HG02884 (cell line): Measurements from ENCODE around the gene FUZ.

Experiments used
- ATAC-seq: cut with Tn5 transposase; IDR thresholded peaks from one replicate; pipeline ENCODE4 v1.9.1; 2021; ENCODE audit warnings: mild to moderate bottlenecking, moderate library complexity; ENCODE audit not compliant: unreplicated experiment

The FUZ gene

GRCh38 chr19:49807904-49808675 is 5.0 kb downstream of the FUZ start:
- no peak for ATAC-seq

DNA sequence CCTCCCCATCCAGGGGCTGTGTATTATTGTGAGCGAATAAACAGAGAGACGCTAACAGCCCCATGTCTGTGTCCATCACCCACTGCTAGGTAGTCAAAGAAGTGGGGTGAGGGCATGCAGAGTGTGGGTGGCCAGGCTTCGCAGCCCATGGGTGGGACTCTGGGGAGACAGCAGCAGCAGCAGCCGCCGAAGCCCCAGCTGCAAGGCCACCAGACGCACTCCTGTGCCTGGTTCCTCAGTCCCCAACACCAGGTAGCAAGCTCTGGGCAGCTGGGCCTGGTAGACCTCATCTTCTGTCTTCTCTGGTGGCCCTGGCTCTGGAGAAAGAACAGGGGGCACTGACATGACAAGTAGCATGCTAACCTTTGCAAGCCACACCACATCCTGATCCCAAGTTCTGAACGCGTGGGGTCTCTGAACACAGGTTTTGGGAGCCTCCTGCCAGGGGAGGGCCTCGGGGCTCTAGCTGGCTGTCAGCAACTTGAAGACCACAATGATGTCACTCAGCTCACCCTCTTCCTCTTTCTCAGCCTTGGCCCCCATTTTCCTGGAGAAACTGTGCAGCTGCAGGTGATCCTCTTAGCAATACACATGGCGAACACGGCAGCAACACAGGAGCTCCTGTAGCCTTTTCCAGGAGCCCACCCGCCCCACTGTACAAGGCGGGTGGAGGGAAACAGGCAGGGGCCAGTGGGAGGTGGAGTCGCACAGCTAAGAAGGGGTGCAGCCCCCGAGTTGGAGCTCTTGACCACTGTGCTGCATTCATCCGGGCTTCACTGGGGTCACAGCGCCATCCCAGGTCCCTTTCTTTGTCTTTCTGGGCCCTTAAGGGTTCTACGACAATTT is 5.8 kb downstream of the FUZ start:
- ATAC-seq, result no peak

- no peak for ATAC-seq
These were observed 6.5 kb downstream of the FUZ start for GRCh38 chr19:49806620-49806959.

GRCh38 chr19:49805822-49806619 is 7.1 kb downstream of the FUZ start:
- no peak for ATAC-seq

DNA sequence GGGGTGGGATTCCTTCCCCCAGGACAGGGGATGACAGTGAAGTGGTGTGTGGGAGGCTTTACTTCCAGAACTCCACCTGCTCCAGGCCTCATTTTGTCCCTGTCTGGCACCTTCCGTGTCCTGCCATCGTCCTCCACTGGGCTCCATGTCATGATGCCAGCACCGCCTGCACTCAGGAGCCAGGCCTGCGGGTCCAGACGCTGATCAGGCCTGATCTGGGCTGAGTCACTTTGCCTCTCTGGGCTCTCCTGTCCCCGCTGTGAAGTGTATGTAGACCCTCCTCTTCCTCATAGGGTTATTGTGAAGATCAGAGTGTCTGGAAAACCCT is 9.6 kb downstream of the FUZ start:
- no peak for ATAC-seq

DNA sequence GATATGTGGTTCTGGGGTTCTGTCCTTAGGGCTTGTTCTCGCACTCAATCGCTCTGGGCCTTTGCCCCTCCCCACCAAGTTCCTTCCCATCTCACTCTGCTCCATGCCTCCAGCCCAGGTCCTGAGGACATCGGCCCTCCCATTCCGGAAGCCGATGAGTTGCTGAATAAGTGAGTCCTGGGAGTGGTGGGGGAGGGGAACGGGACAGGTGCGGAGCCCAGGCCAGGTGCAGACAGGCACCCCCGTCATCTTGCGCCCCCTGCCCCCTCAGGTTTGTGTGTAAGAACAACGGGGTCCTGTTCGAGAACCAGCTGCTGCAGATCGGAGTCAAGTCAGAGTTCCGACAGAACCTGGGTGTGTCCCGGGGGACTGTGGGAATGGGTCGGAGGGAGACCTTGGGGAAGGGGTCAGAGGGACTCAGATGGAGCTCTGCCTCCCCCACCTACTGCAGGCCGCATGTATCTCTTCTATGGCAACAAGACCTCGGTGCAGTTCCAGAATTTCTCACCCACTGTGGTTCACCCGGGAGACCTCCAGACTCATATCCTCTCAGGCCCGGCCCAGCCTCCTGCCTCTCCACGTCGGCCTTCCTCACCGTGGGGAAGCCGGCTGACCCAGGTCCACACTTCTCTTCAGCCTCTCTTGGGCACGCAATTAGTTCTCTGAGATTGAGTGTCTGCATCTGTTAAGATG is 10.1 kb downstream of the FUZ start:
- no peak for ATAC-seq

GRCh38 chr19:49801966-49802661 is 11.0 kb downstream of the FUZ start:
- ATAC-seq, result no peak

DNA sequence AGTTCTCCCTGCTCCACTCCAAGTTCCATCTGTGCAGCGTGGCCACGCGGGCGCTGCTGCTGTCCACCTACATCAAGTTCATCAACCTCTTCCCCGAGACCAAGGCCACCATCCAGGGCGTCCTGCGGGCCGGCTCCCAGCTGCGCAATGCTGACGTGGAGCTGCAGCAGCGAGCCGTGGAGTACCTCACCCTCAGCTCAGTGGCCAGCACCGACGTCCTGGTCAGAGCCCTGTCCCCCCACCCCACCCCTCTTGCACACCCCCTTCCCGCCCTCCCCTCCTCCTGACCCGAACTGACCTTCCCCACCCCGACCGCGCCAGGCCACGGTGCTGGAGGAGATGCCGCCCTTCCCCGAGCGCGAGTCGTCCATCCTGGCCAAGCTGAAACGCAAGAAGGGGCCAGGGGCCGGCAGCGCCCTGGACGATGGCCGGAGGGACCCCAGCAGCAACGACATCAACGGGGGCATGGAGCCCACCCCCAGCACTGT is 11.6 kb downstream of the FUZ start:
- ATAC-seq, result no peak

DNA sequence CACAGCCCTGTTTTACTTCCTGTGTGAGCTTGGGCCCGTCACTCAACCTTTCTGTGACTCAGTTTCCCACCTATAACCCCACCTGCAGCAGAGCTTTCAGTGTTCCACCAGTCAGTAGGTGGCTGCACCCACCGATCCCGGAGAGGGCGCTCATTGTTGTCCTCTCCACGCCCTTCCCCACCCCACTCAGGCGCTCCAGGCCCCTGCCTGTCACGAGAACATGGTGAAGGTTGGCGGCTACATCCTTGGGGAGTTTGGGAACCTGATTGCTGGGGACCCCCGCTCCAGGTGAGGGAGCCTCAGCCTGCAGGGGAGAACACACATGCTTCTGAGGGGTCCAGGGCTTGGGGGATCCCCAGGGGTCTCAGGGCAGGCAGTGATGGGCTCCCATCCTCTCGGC is 12.3 kb downstream of the FUZ start:
- no peak for ATAC-seq

- ATAC-seq, result no peak
These were observed 13.2 kb downstream of the FUZ start for GRCh38 chr19:49799798-49800376.

GRCh38 chr19:49799271-49799797 is 13.8 kb downstream of the FUZ start:
- no peak for ATAC-seq

DNA sequence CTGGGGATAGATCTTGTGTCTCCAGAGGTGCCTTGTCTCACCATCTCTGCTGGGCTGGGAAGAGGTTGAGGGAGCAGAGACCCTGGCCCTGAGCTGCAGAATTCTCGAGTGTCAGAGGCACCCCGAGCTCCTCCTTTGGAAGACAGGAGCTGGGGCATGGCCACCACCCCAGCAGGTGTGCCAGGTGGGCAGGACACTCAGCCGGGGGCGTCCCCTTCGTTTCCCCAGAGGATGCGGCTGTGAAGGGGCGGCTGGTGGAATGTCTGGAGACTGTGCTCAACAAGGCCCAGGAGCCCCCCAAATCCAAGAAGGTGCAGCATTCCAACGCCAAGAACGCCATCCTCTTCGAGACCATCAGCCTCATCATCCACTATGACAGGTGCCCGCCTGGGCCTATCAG is 14.5 kb downstream of the FUZ start:
- ATAC-seq, result no peak

- no peak for ATAC-seq
These were observed 17.5 kb downstream of the FUZ start for GRCh38 chr19:49795615-49796014.

DNA sequence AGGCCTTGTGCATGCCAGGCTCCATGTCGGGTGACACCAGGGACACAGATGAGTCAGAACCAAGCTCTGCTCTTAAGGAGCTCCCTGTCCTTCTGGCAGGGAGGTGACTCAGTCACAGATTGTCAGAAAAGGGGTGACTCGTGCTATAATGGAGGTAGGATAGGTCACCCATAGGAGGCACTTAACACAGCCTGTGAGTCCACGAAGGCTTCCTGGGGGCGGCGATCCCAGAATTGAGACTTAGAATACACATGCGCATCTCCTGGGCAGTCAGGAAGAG is 19.6 kb downstream of the FUZ start:
- no peak for ATAC-seq

DNA sequence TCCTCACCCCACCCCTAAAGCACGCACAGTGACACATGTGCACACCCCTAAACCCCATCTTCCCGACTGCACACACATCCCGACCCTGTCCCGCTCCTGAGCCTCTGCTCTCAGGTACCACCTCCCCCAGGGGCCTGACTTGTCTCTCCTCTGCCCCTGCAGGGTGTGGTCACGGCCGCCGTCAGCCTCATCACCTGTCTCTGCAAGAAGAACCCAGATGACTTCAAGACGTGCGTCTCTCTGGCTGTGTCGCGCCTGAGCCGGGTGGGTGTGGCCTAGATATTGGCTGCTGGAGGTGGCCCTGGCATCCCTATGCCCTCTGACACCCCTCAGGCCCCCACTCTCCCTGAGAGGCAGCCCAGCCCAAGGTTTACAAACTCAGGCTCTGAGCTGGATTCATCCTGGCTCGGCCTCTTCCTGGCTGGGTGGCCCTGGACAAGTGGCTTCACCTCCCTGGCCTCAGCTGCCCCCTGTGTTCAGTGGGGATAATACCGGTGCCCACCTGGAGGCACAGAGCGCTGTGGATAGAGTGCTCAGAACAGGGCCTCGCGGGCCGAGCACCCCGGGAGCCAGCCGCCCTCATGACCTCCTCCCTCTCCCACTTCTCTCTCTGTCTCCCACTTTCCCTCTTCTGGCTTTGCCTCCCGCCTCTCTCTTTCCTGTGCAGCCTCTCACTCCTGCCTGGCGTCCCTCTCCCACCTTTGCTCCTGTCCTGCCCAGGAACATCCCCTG is 20.1 kb downstream of the FUZ start:
- ATAC-seq, result no peak

DNA sequence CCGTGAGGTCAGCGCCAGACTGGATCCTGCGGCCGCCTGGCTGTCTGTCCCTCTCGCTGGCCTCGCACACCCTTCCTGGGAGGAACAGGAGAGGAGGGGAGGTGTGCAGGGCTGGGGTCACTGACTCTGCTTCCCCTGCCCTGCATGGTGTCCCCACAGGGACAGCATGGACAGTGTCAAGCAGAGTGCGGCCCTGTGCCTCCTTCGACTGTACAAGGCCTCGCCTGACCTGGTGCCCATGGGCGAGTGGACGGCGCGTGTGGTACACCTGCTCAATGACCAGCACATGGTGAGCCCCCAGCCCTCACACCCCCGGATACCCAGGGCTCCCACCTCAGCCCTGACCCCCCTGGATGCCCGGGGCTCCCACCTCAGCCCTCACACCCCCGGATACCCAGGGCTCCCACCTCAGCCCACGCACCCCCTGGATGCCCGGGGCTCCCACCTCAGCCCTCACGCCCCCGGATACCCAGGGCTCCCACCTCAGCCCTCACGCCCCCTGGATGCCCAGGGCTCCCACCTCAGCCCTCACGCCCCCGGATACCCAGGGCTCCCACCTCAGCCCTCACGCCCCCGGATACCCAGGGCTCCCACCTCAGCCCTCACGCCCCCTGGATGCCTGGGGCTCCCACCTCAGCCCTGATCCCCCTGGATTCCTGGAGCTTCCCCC is 21.2 kb downstream of the FUZ start:
- ATAC-seq, result no peak

DNA sequence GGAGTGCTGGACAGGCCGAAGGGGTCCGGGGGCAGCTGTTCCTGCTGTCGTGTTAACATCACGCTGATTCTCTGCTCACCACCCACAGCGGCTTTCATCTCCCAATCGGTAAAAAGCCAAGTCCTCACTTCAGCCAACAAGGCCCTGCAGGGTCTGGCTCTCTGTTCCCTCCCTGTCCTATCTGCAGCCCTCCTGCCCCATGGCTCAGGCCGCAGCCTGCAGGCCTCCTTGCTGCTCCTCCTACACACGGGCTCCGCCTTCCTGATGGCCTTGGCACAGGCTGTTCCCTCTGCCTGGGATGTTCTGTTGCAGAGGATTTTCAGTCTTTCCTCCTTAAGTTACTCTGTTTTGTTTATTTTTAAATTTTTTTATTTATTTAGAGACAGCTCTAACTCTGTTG is 22.2 kb downstream of the FUZ start:
- ATAC-seq, result no peak

DNA sequence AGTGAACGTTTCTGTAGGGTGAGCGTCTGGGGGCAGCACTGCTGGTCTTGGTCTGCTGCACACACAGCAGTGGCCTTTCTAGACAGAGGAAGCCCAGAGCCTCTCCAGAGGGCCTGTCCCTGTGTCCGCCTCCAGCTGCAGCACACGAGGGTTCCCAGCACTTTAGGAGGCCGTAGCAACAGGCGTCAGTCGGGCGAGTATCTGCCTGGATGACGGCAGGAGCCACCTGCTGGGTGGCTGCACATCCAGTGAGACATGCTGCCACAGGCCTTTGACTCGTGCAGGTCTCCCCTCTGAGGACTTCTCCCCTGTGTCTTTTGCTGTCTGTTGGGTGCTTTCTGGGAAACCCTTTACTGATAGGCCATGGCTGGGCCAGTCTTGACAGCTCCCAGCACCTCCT is 24.2 kb downstream of the FUZ start:
- no peak for ATAC-seq

GRCh38 chr19:49787746-49788145 is 25.3 kb downstream of the FUZ start:
- no peak for ATAC-seq
